Panc1 (cell line): ENCODE results near the gene KRTAP4-16. TPM values are rescaled to one million over a fixed set of nuclear protein-coding genes. Genes with fewer than 3 reads are reported as not detected.

Experiments
- ATAC-seq: fragments of 200-7000 bp; cut with Tn5 transposase; 2 replicates; pipeline ENCODE4 v1.9.1; 2020; ENCODE audit warnings: mild to moderate bottlenecking, moderate library complexity
- BruUV-seq: library from RNA; stranded (reverse); fragments of 400-500 nt; replicated peaks from 2 replicates; lab custom pipeline; 2021; lab: Mats Ljungman, UMichigan
- CTCF ChIA-PET: fragments of 300-600 bp; sonication (Branson Sonifier 250); formaldehyde crosslinking; loops from one replicate; lab custom pipeline; 2022; ENCODE audit warnings: antibody characterized with exemption; lab: Charles Lee
- POLR2A ChIA-PET: fragments of 300-600 bp; sonication (Branson Sonifier 250); formaldehyde crosslinking; loops from one replicate; lab custom pipeline; 2022; ENCODE audit warnings: antibody characterized with exemption; lab: Charles Lee
- DNase-seq: peaks from one replicate; pipeline ENCODE4 v3.0.0-alpha.2; 2010; ENCODE audit warnings: low read depth, low spot score
- H3K27ac ChIP-seq: 2 replicates; pipeline ENCODE4 v1.5.1; 2011; ENCODE audit warnings: mild to moderate bottlenecking, low read length, inconsistent platforms
- H3K27me3 ChIP-seq: fragments of 200-500 bp; sonication (Bioruptor generic); 2 replicates; pipeline ENCODE4 v1.6.0; 2014; ENCODE audit warnings: low read length, inconsistent platforms; ENCODE audit not compliant: control insufficient read depth, insufficient read depth
- H3K36me3 ChIP-seq: fragments of 200-500 bp; sonication (Bioruptor generic); 2 replicates; pipeline ENCODE4 v1.5.1; 2014; ENCODE audit warnings: inconsistent platforms, mild to moderate bottlenecking, low read length, moderate library complexity; ENCODE audit not compliant: control insufficient read depth, insufficient read depth
- H3K4me1 ChIP-seq: 2 replicates; pipeline ENCODE4 v1.5.1; 2011; ENCODE audit warnings: inconsistent platforms, mild to moderate bottlenecking, low read length, moderate library complexity; ENCODE audit not compliant: control insufficient read depth, insufficient read depth
- H3K4me3 ChIP-seq, 2 experiments: 2 replicates each; pipeline ENCODE4 v1.5.1; 2011 to 2012; ENCODE audit warnings: low read depth in 2 of 2, low read length in 2 of 2, mild to moderate bottlenecking in 2 of 2, inconsistent platforms in 1 of 2, moderate library complexity in 1 of 2
- H3K9me3 ChIP-seq: fragments of 200-500 bp; sonication (Bioruptor generic); 2 replicates; pipeline ENCODE4 v1.5.1; 2014; ENCODE audit warnings: low read depth, mild to moderate bottlenecking, inconsistent platforms, low read length, moderate library complexity; ENCODE audit not compliant: control insufficient read depth, insufficient read depth
- POLR2AphosphoS5 ChIP-seq: IDR thresholded peaks from 2 replicates; pipeline ENCODE4 v1.6.1; 2012; ENCODE audit warnings: mild to moderate bottlenecking, low read depth, low read length, moderate library complexity
- SIN3A ChIP-seq: IDR thresholded peaks from 2 replicates; pipeline ENCODE4 v1.6.1; 2012; ENCODE audit warnings: low read depth, mild to moderate bottlenecking, low read length, moderate library complexity, borderline replicate concordance; ENCODE audit not compliant: insufficient read depth
- TCF7L2 ChIP-seq: IDR thresholded peaks from 2 replicates; pipeline ENCODE4 v1.6.1; 2011; ENCODE audit warnings: mild to moderate bottlenecking, low read depth, low read length, inconsistent platforms
- in situ Hi-C: cut with HindIII; loops from 2 replicates; pipeline ENCODE4 v1.10.0; 2016; ENCODE audit warnings: low sequenced_read_pairs, low pct_unique_long_range_greater_than_20kb
- intact Hi-C: fragments of 100-400 bp; cut with micrococcal nuclease; formaldehyde crosslinking; loops from one replicate; pipeline ENCODE4 v1.10.0; 2022; ENCODE audit not compliant: unreplicated experiment
- total RNA-seq: library from RNA; stranded (reverse); gene quantifications from one replicate; pipeline ENCODE4 v1.2.1, GENCODE V29; 2021; ENCODE audit not compliant: unreplicated experiment
- TF ChIP-seq, protein P1 (sequence below): fragments of 450-650 bp; IDR thresholded peaks from 2 replicates; pipeline ENCODE4 v1.5.1; 2017; ENCODE audit warnings: mild to moderate bottlenecking
- TF ChIP-seq, protein P2 (sequence below), 2 experiments: IDR thresholded peaks; 2 replicates each; pipeline ENCODE4 v1.6.1; 2011 to 2012; ENCODE audit warnings: low read depth in 2 of 2, control low read depth in 1 of 2, low read length in 1 of 2, mild to moderate bottlenecking in 1 of 2, moderate library complexity in 1 of 2; ENCODE audit not compliant: insufficient read depth in 1 of 2

Gene KRTAP4-16
- total RNA-seq, 1 experiment from 2014 or later, result not detected

DNA sequence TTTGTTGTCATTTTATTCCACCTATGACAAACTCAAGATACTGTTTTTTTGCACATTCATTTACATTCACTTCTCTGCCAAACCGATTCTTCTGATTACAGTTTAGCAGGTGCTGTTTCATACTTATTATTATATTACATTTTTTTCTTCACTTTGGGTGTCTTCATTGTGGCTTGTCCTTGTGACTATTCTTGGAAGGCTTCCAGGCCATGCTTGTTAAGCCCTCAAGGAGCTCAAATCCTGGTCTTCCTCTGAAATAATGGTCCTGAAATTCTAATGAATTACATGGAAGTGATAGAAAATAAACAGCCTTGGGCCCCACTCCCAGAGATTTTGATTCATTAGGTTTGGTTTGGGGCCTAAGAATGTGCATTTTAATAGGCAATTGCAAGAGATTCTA lies 37.7 kb downstream of the KRTAP4-16 start:
- CTCF ChIA-PET, result interaction anchor here (0.7 kb wide), 1 partner anchor 9 kb away, joined by 3 read pairs; no protein-coding TSS in a partner anchor
- H3K9me3 ChIP-seq, result no peaks in the 10 kb centered on the region
- DNase-seq (no peak), ATAC-seq (no peak)
- H3K4me3 ChIP-seq, result no peak overlapping the region
- intact Hi-C loops (no loop called here), in situ Hi-C loops (no loop called here)
- POLR2A ChIA-PET, result no interaction called here
- no peaks in the 10 kb centered on the region for H3K4me1 ChIP-seq
- TF ChIP-seq, protein P1, sequence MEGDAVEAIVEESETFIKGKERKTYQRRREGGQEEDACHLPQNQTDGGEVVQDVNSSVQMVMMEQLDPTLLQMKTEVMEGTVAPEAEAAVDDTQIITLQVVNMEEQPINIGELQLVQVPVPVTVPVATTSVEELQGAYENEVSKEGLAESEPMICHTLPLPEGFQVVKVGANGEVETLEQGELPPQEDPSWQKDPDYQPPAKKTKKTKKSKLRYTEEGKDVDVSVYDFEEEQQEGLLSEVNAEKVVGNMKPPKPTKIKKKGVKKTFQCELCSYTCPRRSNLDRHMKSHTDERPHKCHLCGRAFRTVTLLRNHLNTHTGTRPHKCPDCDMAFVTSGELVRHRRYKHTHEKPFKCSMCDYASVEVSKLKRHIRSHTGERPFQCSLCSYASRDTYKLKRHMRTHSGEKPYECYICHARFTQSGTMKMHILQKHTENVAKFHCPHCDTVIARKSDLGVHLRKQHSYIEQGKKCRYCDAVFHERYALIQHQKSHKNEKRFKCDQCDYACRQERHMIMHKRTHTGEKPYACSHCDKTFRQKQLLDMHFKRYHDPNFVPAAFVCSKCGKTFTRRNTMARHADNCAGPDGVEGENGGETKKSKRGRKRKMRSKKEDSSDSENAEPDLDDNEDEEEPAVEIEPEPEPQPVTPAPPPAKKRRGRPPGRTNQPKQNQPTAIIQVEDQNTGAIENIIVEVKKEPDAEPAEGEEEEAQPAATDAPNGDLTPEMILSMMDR, result no peak
- TF ChIP-seq TCF7L2 (no peak), POLR2AphosphoS5 (no peak), SIN3A (no peak)
- TF ChIP-seq, protein P2, sequence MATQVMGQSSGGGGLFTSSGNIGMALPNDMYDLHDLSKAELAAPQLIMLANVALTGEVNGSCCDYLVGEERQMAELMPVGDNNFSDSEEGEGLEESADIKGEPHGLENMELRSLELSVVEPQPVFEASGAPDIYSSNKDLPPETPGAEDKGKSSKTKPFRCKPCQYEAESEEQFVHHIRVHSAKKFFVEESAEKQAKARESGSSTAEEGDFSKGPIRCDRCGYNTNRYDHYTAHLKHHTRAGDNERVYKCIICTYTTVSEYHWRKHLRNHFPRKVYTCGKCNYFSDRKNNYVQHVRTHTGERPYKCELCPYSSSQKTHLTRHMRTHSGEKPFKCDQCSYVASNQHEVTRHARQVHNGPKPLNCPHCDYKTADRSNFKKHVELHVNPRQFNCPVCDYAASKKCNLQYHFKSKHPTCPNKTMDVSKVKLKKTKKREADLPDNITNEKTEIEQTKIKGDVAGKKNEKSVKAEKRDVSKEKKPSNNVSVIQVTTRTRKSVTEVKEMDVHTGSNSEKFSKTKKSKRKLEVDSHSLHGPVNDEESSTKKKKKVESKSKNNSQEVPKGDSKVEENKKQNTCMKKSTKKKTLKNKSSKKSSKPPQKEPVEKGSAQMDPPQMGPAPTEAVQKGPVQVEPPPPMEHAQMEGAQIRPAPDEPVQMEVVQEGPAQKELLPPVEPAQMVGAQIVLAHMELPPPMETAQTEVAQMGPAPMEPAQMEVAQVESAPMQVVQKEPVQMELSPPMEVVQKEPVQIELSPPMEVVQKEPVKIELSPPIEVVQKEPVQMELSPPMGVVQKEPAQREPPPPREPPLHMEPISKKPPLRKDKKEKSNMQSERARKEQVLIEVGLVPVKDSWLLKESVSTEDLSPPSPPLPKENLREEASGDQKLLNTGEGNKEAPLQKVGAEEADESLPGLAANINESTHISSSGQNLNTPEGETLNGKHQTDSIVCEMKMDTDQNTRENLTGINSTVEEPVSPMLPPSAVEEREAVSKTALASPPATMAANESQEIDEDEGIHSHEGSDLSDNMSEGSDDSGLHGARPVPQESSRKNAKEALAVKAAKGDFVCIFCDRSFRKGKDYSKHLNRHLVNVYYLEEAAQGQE (IDR thresholded peaks at IDR 0.05; ENCODE audit: insufficient read depth in 1 of 2, low read depth in 2 of 2, low read length in 1 of 2), result no peak
- H3K27me3 ChIP-seq, result no peaks in the 10 kb centered on the region
- no peaks in the 10 kb centered on the region for H3K36me3 ChIP-seq
- BruUV-seq, result no TSS peak
- no peak overlapping the region for H3K27ac ChIP-seq

DNA sequence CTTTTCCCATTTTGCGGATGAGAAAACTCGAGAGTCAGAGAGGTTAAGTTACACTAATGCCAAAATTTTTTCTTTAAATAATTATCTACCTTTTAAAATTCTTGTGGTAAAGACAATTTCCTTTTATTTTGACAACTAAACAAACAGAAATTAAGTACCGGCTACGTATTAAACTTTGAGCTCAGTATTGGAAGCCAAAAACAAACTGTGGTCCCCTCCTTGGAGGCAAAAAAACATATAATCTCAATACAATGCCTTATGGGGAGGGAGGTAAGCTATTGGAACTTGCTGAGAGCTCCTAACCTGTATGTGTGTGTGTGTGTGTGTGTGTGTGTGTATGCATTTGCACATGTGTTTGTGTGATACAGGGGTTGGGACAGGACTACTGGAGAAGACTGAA lies 38.6 kb downstream of the KRTAP4-16 start:
- ChIA-PET CTCF (no interaction called here), POLR2A (no interaction called here)
- no TSS peak for BruUV-seq
- intact Hi-C loops (no loop called here), in situ Hi-C loops (no loop called here)
- H3K27me3 ChIP-seq, result no peaks in the 10 kb centered on the region
- H3K4me3 ChIP-seq, result no peak overlapping the region
- no peaks in the 10 kb centered on the region for H3K36me3 ChIP-seq
- no peak overlapping the region for H3K27ac ChIP-seq
- no peak for TF ChIP-seq SIN3A
- TF ChIP-seq, protein P1, result no peak
- TF ChIP-seq TCF7L2, result no peak
- no peak for TF ChIP-seq POLR2AphosphoS5
- TF ChIP-seq, protein P2 (IDR thresholded peaks at IDR 0.05; ENCODE audit: insufficient read depth in 1 of 2, low read depth in 2 of 2, low read length in 1 of 2), result no peak
- no peaks in the 10 kb centered on the region for H3K4me1 ChIP-seq
- no peak for DNase-seq
- ATAC-seq, result no peak
- no peaks in the 10 kb centered on the region for H3K9me3 ChIP-seq
